ENCODE data around the gene SERTAD1. TPM values are rescaled to one million over a fixed set of nuclear protein-coding genes. Genes with fewer than 3 reads are reported as not detected.

Gene SERTAD1
- total and polyA plus RNA-seq, 2 of the 4 experiments (the other 2 are of a cell fraction): 21.1 to 27.4 TPM

- no peak overlapping the region for H3K4me3 ChIP-seq (ENCODE audit: insufficient read depth, low read depth, low read length)
- no peak overlapping the region for H2AK5ac ChIP-seq (ENCODE audit: low read depth, low read length)
- no peak overlapping the region for H3K27ac ChIP-seq (ENCODE audit: insufficient read depth, low read length)
- peaks cover 8% of the 10 kb centered on the region for H3K4me1 ChIP-seq (ENCODE audit: control insufficient read depth, insufficient read depth, low read length)
- peaks cover 3% of the 10 kb centered on the region; the same call in 1 of the 2 replicates for H3K36me3 ChIP-seq (ENCODE audit: control insufficient read depth, insufficient read depth, low read length)
- no peak overlapping the region for H3K4ac ChIP-seq (ENCODE audit: low read depth, low read length)
- no peak overlapping the region for H3K23ac ChIP-seq (ENCODE audit: low read depth, low read length)
- peaks cover 0 to 26% of the 10 kb centered on the region in 2 experiments; a peak in 3 of 4 replicates for H3K79me1 ChIP-seq (ENCODE audit: low read depth in 1 of 2, low read length in 2 of 2)
- no CpG with 5 or more reads among the region's 3 CpGs for WGBS, 2 experiments (ENCODE audit: extremely low coverage in 2 of 2, insufficient read length in 1 of 2)
- H2BK120ac ChIP-seq (ENCODE audit: low read depth, low read length): no peak overlapping the region
- H3K9me1 ChIP-seq (ENCODE audit: insufficient read depth, low read length): peaks cover 5% of the 10 kb centered on the region
- no TSS peak for BruUV-seq (replicated peaks)
- ChIA-PET CTCF (no interaction called here), POLR2A (ENCODE audit: unreplicated experiment) (no interaction called here)
- dilution Hi-C loops (cut with HindIII; ENCODE audit: low sequenced_read_pairs, unreplicated experiment) (no loop called here), in situ Hi-C loops (cut with MboI; ENCODE audit: low sequenced_read_pairs) (no loop called here), intact Hi-C loops (cut with micrococcal nuclease) (loop anchor here (10.0 kb wide), 1 partner anchor 65 kb away; no protein-coding TSS in a partner anchor)
- H3K9me3 ChIP-seq (ENCODE audit: control insufficient read depth, insufficient read depth, low read length): no peaks in the 10 kb centered on the region
- H4K8ac ChIP-seq (ENCODE audit: low read depth in 2 of 2, low read length in 2 of 2): no peak overlapping the region
- H4K20me1 ChIP-seq (ENCODE audit: insufficient read depth, low read length): peaks cover 4% of the 10 kb centered on the region; the same call in 1 of the 2 replicates
- no peak overlapping the region for H2BK5ac ChIP-seq (ENCODE audit: low read depth, low read length, poor library complexity, severe bottlenecking)
- H3K18ac ChIP-seq (ENCODE audit: low read depth, low read length): no peak overlapping the region
- no peak overlapping the region for H3K9ac ChIP-seq (ENCODE audit: low read depth, low read length)
- H3K27me3 ChIP-seq (ENCODE audit: control insufficient read depth, insufficient read depth, low read length): no peaks in the 10 kb centered on the region
- TF ChIP-seq POLR2A (IDR thresholded peaks at IDR 0.05; ENCODE audit: low read depth, low read length) (no peak), USF2 (IDR thresholded peaks at IDR 0.05; ENCODE audit: low read depth, low read length) (no peak), NFE2L2 (IDR thresholded peaks at IDR 0.05; ENCODE audit: low read depth, low read length) (no peak), RCOR1 (IDR thresholded peaks at IDR 0.05; ENCODE audit: insufficient replicate concordance, low read length) (no peak), CEBPB (IDR thresholded peaks at IDR 0.05; ENCODE audit: low read depth, low read length) (no peak), BHLHE40 (IDR thresholded peaks at IDR 0.05; ENCODE audit: low read depth, low read length) (no peak), CHD1 (IDR thresholded peaks at IDR 0.05; ENCODE audit: low read depth, low read length) (no peak), CTCF (conservative IDR thresholded peaks at IDR 0.05; ENCODE audit: low read depth, low read length) (no peak), SMC3 (IDR thresholded peaks at IDR 0.05; ENCODE audit: low read depth, low read length) (no peak), ELK1 (IDR thresholded peaks at IDR 0.05; ENCODE audit: borderline replicate concordance, low read depth, low read length) (no peak)
- H3K14ac ChIP-seq (replicated peaks; ENCODE audit: low read depth, low read length): no peak overlapping the region
- H4K91ac ChIP-seq (ENCODE audit: insufficient read depth, low read depth, low read length): no peak overlapping the region
- no peak for DNase-seq
- no peak overlapping the region for H2BK15ac ChIP-seq (ENCODE audit: low read depth, low read length)
- H2AK9ac ChIP-seq (replicated peaks; ENCODE audit: low read depth, low read length, poor library complexity): no peak overlapping the region
- ATAC-seq (ENCODE audit: low read depth): no peak
- no peak overlapping the region for H3K4me2 ChIP-seq (ENCODE audit: low read depth, low read length)
- no peak overlapping the region for H4K5ac ChIP-seq (ENCODE audit: low read depth, low read length)
- H2BK20ac ChIP-seq (ENCODE audit: low read depth, low read length): no peak overlapping the region
- H2AFZ ChIP-seq (replicated peaks; ENCODE audit: low read length, poor library complexity): no peak overlapping the region
- no peak overlapping the region for H3K56ac ChIP-seq (ENCODE audit: extremely low read depth, insufficient read depth, low read length)
These were observed 34.4 kb upstream of the SERTAD1 start for GRCh38 chr19:40460185-40460584.

Measured in IMR-90 (cell line).